Neutrophil (primary cell): ENCODE data around the gene CCDC110.

Source experiments
- H3K27ac ChIP-seq: fragments of 200-600 bp; sonication (generic); 2 replicates; pipeline ENCODE4 v1.5.1; 2016; ENCODE audit warnings: mild to moderate bottlenecking, moderate library complexity
- H3K27me3 ChIP-seq: fragments of 200-600 bp; sonication (generic); 2 replicates; pipeline ENCODE4 v1.6.0; 2016; ENCODE audit warnings: mild to moderate bottlenecking
- H3K36me3 ChIP-seq: fragments of 200-600 bp; sonication (generic); 2 replicates; pipeline ENCODE4 v1.5.1; 2017
- H3K4me1 ChIP-seq, 2 experiments: fragments of 200-600 bp in 1 of 2; sonication (generic) in 1 of 2; 1 replicate in 1 of 2; 2 replicates in 1 of 2; pipeline versions ENCODE4 v1.5.1 to v1.6.1; 2013 to 2016; ENCODE audit warnings: low read depth in 1 of 2, low read length in 1 of 2, mild to moderate bottlenecking in 1 of 2, moderate library complexity in 1 of 2; ENCODE audit not compliant: control insufficient read depth in 1 of 2, insufficient read depth in 1 of 2
- H3K4me3 ChIP-seq, 2 experiments: fragments of 200-600 bp in 1 of 2; sonication (generic) in 1 of 2; 1 replicate in 1 of 2; 2 replicates in 1 of 2; pipeline ENCODE4 v1.5.1; 2013 to 2016; ENCODE audit warnings: low read depth in 1 of 2, low read length in 1 of 2, mild to moderate bottlenecking in 1 of 2, moderate library complexity in 1 of 2
- H3K9me3 ChIP-seq: fragments of 200-600 bp; sonication (generic); 2 replicates; pipeline ENCODE4 v1.5.1; 2016
- TF ChIP-seq, protein P1 (sequence below): fragments of 200-600 bp; sonication (generic); IDR thresholded peaks from 2 replicates; pipeline ENCODE4 v1.5.1; 2016; ENCODE audit warnings: antibody characterized with exemption

The CCDC110 gene

GRCh38 chr4:185488650-185489049, 17.1 kb upstream of the CCDC110 start:
- Histone ChIP-seq H3K36me3 (no peaks in the 10 kb centered on the region), H3K9me3 (peaks cover 7% of the 10 kb centered on the region), H3K4me3 (no peak overlapping the region), H3K27ac (no peak overlapping the region), H3K27me3 (peaks cover 42% of the 10 kb centered on the region), H3K4me1 (no peaks in the 10 kb centered on the region)
- TF ChIP-seq, protein P1, sequence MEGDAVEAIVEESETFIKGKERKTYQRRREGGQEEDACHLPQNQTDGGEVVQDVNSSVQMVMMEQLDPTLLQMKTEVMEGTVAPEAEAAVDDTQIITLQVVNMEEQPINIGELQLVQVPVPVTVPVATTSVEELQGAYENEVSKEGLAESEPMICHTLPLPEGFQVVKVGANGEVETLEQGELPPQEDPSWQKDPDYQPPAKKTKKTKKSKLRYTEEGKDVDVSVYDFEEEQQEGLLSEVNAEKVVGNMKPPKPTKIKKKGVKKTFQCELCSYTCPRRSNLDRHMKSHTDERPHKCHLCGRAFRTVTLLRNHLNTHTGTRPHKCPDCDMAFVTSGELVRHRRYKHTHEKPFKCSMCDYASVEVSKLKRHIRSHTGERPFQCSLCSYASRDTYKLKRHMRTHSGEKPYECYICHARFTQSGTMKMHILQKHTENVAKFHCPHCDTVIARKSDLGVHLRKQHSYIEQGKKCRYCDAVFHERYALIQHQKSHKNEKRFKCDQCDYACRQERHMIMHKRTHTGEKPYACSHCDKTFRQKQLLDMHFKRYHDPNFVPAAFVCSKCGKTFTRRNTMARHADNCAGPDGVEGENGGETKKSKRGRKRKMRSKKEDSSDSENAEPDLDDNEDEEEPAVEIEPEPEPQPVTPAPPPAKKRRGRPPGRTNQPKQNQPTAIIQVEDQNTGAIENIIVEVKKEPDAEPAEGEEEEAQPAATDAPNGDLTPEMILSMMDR = no peak

DNA sequence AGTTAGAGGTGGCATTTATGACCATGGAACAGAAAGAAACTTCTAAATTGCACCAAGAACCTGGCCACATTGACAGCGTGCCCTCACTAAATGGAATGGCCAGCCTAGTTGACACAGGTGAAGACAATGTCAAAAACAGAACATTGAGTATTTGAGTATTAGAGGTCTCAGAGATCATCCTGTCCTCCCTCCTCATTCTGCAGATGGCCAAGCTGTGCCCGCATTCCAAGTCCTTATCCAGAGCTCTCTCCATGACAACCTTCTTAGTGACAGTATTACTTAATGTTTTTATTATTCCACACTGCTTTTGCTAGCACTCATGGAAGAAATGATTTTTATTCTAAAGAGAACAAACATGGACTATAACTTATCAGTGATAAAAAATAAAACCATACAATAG, 9.9 kb upstream of the CCDC110 start:
- Histone ChIP-seq H3K4me3 (no peak overlapping the region), H3K9me3 (no peaks in the 10 kb centered on the region), H3K4me1 (no peaks in the 10 kb centered on the region), H3K27ac (no peak overlapping the region), H3K36me3 (no peaks in the 10 kb centered on the region), H3K27me3 (peaks cover 88% of the 10 kb centered on the region)
- TF ChIP-seq, protein P1 = no peak

- Histone ChIP-seq H3K4me3 (no peak overlapping the region), H3K36me3 (no peaks in the 10 kb centered on the region), H3K27me3 (peaks cover 97% of the 10 kb centered on the region), H3K9me3 (no peaks in the 10 kb centered on the region), H3K27ac (no peak overlapping the region), H3K4me1 (no peaks in the 10 kb centered on the region)
- TF ChIP-seq, protein P1 = no peak
These were observed 8.6 kb upstream of the CCDC110 start for GRCh38 chr4:185480016-185480732.

DNA sequence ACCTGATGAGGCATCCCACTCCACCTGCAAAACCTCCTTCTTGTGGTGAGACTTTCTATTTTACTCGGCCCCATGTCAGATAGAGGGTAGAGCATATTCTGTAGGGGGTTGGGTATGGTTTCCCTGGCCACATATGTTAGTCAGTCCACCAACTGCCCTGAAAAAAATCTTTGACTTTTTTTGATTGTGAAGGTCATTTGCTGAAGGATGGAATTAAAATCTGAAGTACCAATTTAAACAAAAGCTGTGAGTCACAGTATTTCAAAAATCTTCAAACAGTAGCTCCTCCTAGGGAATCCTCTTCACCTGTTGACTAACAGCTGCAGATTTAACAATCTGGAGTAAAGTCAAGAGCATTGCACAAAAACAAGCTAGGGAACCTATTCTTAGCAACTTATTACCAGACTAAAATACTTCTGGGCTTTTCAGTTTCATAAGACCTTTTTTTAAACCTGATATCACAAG, 8.0 kb upstream of the CCDC110 start:
- Histone ChIP-seq H3K4me3 (no peak overlapping the region), H3K27me3 (peaks cover 97% of the 10 kb centered on the region), H3K4me1 (no peaks in the 10 kb centered on the region), H3K27ac (no peak overlapping the region), H3K9me3 (no peaks in the 10 kb centered on the region), H3K36me3 (no peaks in the 10 kb centered on the region)
- TF ChIP-seq, protein P1 = no peak

DNA sequence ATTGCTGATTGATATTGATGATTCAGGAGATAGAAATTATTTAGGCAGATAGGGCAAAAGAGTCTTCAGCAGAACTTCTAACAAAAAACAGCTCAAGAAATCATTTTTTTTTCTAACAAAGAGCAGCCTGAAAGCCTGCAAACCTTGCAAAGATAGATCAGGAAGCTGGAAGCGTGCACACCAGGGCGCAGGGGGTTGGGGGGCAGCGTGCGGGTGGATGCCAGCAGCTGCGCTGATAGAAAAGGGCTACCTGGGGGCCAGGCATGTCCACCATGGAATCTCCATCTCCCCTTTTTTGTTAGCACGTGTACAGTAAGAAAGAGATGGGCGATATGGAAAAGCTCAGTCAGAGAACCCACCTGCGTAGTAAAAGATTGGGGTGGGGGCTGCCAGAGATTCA, 1.7 kb upstream of the CCDC110 start:
- Histone ChIP-seq H3K27me3 (peaks cover 99% of the 10 kb centered on the region), H3K9me3 (no peaks in the 10 kb centered on the region), H3K4me3 (no peak overlapping the region), H3K4me1 (peaks cover 8 to 17% of the 10 kb centered on the region in 2 experiments), H3K27ac (no peak overlapping the region), H3K36me3 (no peaks in the 10 kb centered on the region)
- TF ChIP-seq, protein P1 = no peak
